NOMO-1 treated with DMSO at 0.1 percent for 48 hours (cell line): ENCODE measurements around the gene SPACA6.
A peak's percentile ranks its signal among the peaks of the same experiment; 100 is the strongest.

Source experiments
- DNase-seq: peaks from one replicate; lab custom pipeline; 2025; ENCODE audit not compliant: unreplicated experiment; lab: John Stamatoyannopoulos, UW

Gene SPACA6

GRCh38 chr19:51703575-51704515 is 10.7 kb downstream of the SPACA6 start:
- peak; percentile 94 for DNase-seq

GRCh38 chr19:51704626-51705025 is 11.5 kb downstream of the SPACA6 start:
- DNase-seq, result no peak

GRCh38 chr19:51706296-51706695 is 13.2 kb downstream of the SPACA6 start:
- DNase-seq, result no peak

- no peak for DNase-seq
Measured at GRCh38 chr19:51706885-51707284, 13.8 kb downstream of the SPACA6 start.

DNA sequence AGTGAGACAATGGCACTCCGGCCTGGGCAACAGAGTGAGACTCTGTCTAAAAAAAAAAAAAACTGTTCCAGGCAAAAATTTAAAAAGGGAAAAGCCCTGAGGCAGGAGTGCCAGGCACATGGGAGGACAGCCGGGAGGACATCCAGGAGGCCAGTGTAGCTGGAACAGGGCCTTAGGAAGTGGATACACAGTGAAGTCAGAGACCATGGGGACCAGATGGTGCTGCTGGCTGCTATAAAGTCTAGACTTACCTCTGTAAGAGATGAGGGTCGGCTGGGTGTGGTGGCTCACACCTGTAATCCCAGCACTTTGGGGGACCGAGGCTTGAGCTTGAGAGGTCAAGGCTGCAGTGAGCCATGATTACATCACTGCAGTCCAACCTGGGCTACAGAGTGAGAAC is 15.7 kb downstream of the SPACA6 start:
- no peak for DNase-seq

- DNase-seq, result no peak
Measured at GRCh38 chr19:51709575-51709974, 16.4 kb downstream of the SPACA6 start.

GRCh38 chr19:51710163-51710562 is 17.0 kb downstream of the SPACA6 start:
- no peak for DNase-seq

GRCh38 chr19:51711702-51712101 is 18.6 kb downstream of the SPACA6 start:
- DNase-seq, result peak; percentile 21

- no peak for DNase-seq
Measured at GRCh38 chr19:51712461-51713081, 19.4 kb downstream of the SPACA6 start.

DNA sequence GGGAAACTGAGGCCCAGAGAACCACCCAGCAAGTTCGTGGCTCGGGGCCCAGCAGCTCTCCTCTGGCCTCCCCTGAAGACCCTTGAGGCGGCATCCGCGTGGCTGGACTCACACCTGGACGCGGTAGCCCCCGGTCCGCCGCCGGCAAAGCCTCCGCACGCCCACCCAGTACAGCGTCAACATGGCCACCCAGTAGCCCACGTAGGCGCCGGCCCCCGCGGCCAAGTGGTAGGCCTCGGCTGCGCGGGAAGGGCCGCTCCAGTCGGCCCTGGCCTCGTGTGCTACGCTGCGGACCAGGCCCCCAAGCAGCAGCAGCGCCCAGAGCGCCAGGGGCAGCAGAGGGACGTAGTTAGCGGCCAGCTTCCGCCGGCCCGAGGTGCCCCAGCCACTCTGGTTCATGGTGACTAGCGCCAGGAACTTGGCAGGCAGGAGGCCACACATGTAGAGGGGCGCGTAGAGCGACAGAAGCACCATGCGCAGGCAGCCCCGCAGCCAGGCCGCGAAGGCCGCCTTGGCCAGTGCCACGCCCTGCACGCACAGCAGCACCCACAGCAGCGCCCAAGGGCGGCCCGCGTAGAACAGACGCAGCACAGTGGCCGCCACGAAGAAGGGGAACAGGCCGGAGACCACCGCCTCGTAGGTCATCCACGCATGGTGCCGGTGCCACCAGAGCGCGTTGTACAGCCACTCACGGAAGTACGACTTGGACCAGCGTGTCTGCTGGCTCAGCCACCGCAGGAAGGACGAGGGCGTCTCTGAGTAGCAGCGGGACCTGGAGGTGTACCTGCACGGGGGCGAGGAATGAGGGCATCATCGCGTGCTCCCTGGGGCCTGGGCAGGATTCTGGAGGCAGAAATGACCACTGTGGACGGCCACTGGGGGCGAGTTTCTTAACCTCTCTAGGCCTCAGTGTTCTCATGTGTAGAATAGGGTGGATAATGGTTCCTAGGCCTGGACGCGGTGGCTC is 20.5 kb downstream of the SPACA6 start:
- no peak for DNase-seq

GRCh38 chr19:51714848-51715247 is 21.7 kb downstream of the SPACA6 start:
- peak; percentile 36 for DNase-seq

GRCh38 chr19:51715850-51716249 is 22.7 kb downstream of the SPACA6 start:
- no peak for DNase-seq

- DNase-seq, result no peak
Measured at GRCh38 chr19:51716925-51717324, 23.8 kb downstream of the SPACA6 start.

- no peak for DNase-seq
Measured at GRCh38 chr19:51719251-51719988, 26.3 kb downstream of the SPACA6 start.

GRCh38 chr19:51721905-51722304 is 28.8 kb downstream of the SPACA6 start:
- DNase-seq, result no peak

DNA sequence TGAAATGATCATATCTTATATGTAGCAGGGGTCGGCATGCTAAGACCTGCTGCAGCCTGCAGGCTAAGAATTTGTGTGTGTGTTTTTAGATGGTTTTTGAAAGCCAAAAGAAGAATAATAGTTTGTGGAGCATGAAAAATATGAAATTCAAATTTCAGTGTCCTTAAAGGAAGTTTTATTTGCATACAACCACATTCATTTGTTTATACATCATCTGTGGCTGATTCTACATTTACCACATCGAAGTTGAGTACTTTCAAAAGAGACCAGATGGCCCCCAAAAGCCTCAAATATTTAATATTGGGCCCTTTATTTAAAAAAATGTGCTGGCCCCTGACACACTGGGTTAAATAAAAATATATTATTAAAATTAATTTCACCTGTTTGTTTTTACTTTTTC is 29.4 kb downstream of the SPACA6 start:
- DNase-seq, result no peak

DNA sequence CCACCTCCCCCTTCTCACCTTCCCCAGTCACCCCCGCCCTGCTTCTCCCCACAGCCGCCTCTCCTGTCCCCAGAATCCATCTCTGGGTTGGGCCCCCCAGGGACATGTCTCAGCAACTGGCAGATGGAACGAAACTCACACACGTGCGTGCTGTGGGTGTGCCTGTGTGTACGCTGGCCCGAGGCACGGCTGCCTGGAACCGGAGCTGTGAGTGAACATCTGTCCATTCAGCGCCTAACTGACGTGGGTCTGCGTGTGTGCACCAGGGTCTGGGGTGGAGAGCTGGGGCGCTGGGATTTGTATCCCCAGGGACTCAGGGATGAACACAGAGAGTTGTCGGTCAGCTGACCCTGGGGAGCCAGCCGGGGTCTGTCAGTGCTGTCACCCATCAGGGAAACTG is 31.4 kb downstream of the SPACA6 start:
- DNase-seq, result no peak

- DNase-seq, result no peak
Measured at GRCh38 chr19:51726049-51726448, 32.9 kb downstream of the SPACA6 start.

- DNase-seq, result no peak
Measured at GRCh38 chr19:51727349-51727880, 34.3 kb downstream of the SPACA6 start.

DNA sequence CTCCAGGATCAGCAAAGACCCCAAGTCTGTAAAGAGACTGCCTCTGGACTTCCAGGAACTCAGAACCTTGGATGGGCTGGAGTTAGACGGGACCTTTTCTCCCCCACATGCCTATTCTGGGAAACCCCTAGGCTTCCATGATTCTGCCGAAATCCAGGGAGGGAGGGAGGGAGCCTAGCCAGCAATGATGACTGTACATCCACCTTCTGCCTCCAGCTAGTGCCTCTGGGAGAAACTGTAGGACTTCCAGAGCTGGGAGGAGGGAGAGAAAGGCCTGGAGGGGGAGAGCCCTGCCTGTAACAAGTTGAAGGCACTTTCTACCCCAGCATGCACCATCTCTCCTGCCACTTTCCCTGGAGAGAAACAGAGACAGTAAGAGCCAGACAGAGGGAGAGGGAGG is 36.7 kb downstream of the SPACA6 start:
- DNase-seq, result no peak
